KMS-11 (cell line): ENCODE results near the gene CIB2.
A peak's percentile ranks its signal among the peaks of the same experiment; 100 is the strongest.

ENCODE experiments used
- H2AFZ ChIP-seq: fragments of 200-600 bp; sonication (generic); 2 replicates; pipeline ENCODE4 v1.6.1; 2016; ENCODE audit warnings: antibody characterized with exemption, mixed run types, low read depth
- H3K27ac ChIP-seq: fragments of 200-600 bp; sonication (generic); 2 replicates; pipeline ENCODE4 v1.6.1; 2016; ENCODE audit warnings: mild to moderate bottlenecking, mixed run types
- H3K27me3 ChIP-seq: fragments of 200-600 bp; sonication (generic); 2 replicates; pipeline ENCODE4 v1.6.1; 2017; ENCODE audit warnings: mild to moderate bottlenecking, low read depth, mixed run types, moderate library complexity; ENCODE audit not compliant: insufficient read depth
- H3K36me3 ChIP-seq: fragments of 200-600 bp; sonication (generic); 2 replicates; pipeline ENCODE4 v1.6.1; 2017; ENCODE audit warnings: mild to moderate bottlenecking, mixed run types; ENCODE audit not compliant: insufficient read depth
- H3K4me1 ChIP-seq: fragments of 200-600 bp; sonication (generic); 2 replicates; pipeline ENCODE4 v1.6.1; 2016; ENCODE audit warnings: mild to moderate bottlenecking, low read depth, mixed run types; ENCODE audit not compliant: poor library complexity, severe bottlenecking
- H3K4me2 ChIP-seq: fragments of 200-600 bp; sonication (generic); 2 replicates; pipeline ENCODE4 v1.7.0; 2016; ENCODE audit warnings: mild to moderate bottlenecking, mixed run types
- H3K4me3 ChIP-seq: fragments of 200-600 bp; sonication (generic); IDR thresholded peaks from 2 replicates; pipeline ENCODE4 v1.6.1; 2017; ENCODE audit warnings: low read depth, low read length, mixed read lengths; ENCODE audit not compliant: insufficient read depth
- H3K79me2 ChIP-seq: fragments of 200-600 bp; sonication (generic); 2 replicates; pipeline ENCODE4 v1.6.1; 2016; ENCODE audit warnings: low read depth, mixed run types; ENCODE audit not compliant: insufficient read depth
- H3K9ac ChIP-seq: fragments of 200-600 bp; sonication (generic); 2 replicates; pipeline ENCODE4 v1.6.1; 2016; ENCODE audit warnings: mild to moderate bottlenecking, mixed run types
- H4K20me1 ChIP-seq: fragments of 200-600 bp; sonication (generic); 2 replicates; pipeline ENCODE4 v1.6.1; 2016; ENCODE audit warnings: mild to moderate bottlenecking, mixed run types; ENCODE audit not compliant: insufficient read depth
- CTCF ChIP-seq: fragments of 200-600 bp; sonication (generic); conservative IDR thresholded peaks from 2 replicates; pipeline ENCODE4 v1.6.1; 2017; ENCODE audit warnings: low read depth, mild to moderate bottlenecking, antibody characterized with exemption, low read length, moderate library complexity, mixed read lengths

CIB2 gene

GRCh38 chr15:78065973-78066946 lies 65.0 kb downstream of the CIB2 start:
- Histone ChIP-seq H3K4me1 (peaks cover 95% of the 10 kb centered on the region), H3K4me2 (peak overlapping the region; percentile 54), H3K27me3 (no peaks in the 10 kb centered on the region), H4K20me1 (no peaks in the 10 kb centered on the region), H3K27ac (peak overlapping the region; percentile 32), H2AFZ (no peak overlapping the region; the same call in 1 of the 2 replicates), H3K9ac (no peak overlapping the region; the same call in 1 of the 2 replicates), H3K4me3 (no peak overlapping the region), H3K36me3 (no peaks in the 10 kb centered on the region), H3K79me2 (peaks cover 44% of the 10 kb centered on the region; the same call in 1 of the 2 replicates)
- TF ChIP-seq CTCF: no peak

- H3K79me2 ChIP-seq: peaks cover 53% of the 10 kb centered on the region; the same call in 1 of the 2 replicates
- H3K36me3 ChIP-seq: no peaks in the 10 kb centered on the region
- no peak overlapping the region for H3K4me3 ChIP-seq
- no peaks in the 10 kb centered on the region for H4K20me1 ChIP-seq
- no peak overlapping the region; the same call in 1 of the 2 replicates for H2AFZ ChIP-seq
- H3K9ac ChIP-seq: peak overlapping the region; percentile 22; the same call in 1 of the 2 replicates
- peak overlapping the region; percentile 32 for H3K27ac ChIP-seq
- TF ChIP-seq CTCF: no peak
- H3K4me2 ChIP-seq: peak overlapping the region; percentile 54
- no peaks in the 10 kb centered on the region for H3K27me3 ChIP-seq
- H3K4me1 ChIP-seq: peaks cover 97% of the 10 kb centered on the region
Measured at GRCh38 chr15:78065284-78065872, 65.9 kb downstream of the CIB2 start.

GRCh38 chr15:78064544-78064943 lies 66.7 kb downstream of the CIB2 start:
- peak overlapping the region; percentile 32; the same call in 1 of the 2 replicates for H3K27ac ChIP-seq
- H3K4me1 ChIP-seq: peaks cover 97% of the 10 kb centered on the region
- H4K20me1 ChIP-seq: no peaks in the 10 kb centered on the region
- H3K4me3 ChIP-seq: no peak overlapping the region
- peaks cover 60% of the 10 kb centered on the region; the same call in 1 of the 2 replicates for H3K79me2 ChIP-seq
- no peaks in the 10 kb centered on the region for H3K27me3 ChIP-seq
- no peak for TF ChIP-seq CTCF
- no peak overlapping the region for H2AFZ ChIP-seq
- H3K4me2 ChIP-seq: peak overlapping the region; percentile 54
- no peaks in the 10 kb centered on the region for H3K36me3 ChIP-seq
- H3K9ac ChIP-seq: no peak overlapping the region

GRCh38 chr15:78063970-78064385 lies 67.3 kb downstream of the CIB2 start:
- Histone ChIP-seq H2AFZ (no peak overlapping the region), H3K27me3 (no peaks in the 10 kb centered on the region), H3K9ac (no peak overlapping the region), H3K27ac (no peak overlapping the region), H3K36me3 (no peaks in the 10 kb centered on the region), H3K4me3 (no peak overlapping the region), H4K20me1 (no peaks in the 10 kb centered on the region), H3K4me1 (peaks cover 91% of the 10 kb centered on the region), H3K4me2 (peak overlapping the region; percentile 54; the same call in 1 of the 2 replicates), H3K79me2 (peaks cover 65% of the 10 kb centered on the region; the same call in 1 of the 2 replicates)
- TF ChIP-seq CTCF: no peak
